ENCODE measurements around the gene KLHL5. TPM values are rescaled to one million over a fixed set of nuclear protein-coding genes. Genes with fewer than 3 reads are reported as not detected.

Gene KLHL5
- total RNA-seq, 1 donor from 2014 or later, result 40.4 TPM

GRCh38 chr4:39032218-39033085 lies 29.6 kb upstream of the KLHL5 start, which contains the start of gene TMEM156:
TSS of gene TMEM156 (minus strand) at chr4:39032409. CDS start at chr4:39032313, 96 bp downstream.
- H3K9me3 Mint-ChIP-seq, result no peaks in the 10 kb centered on the region
- peak within 1 kb of the TSS; percentile 89 for H3K27ac Mint-ChIP-seq
- H3K4me3 Mint-ChIP-seq, result peak within 1 kb of the TSS; percentile 88
- H3K27me3 Mint-ChIP-seq, result no peaks in the 10 kb centered on the region
- peaks cover 11% of the 10 kb centered on the region for H3K36me3 Mint-ChIP-seq (ENCODE audit: low read depth)
- peaks cover 37% of the 10 kb centered on the region for H3K4me1 Mint-ChIP-seq
- DNase-seq, result peak; percentile 81
- intact Hi-C loops (cut with micrococcal nuclease), result loop anchor here (1.0 to 10.0 kb wide), 11 partner anchors 12 to 1140 kb away; partner anchors contain the start of genes LIAS, RPL9, TBC1D1 and WDR19

- H3K4me3 Mint-ChIP-seq, result no peak overlapping the region
- peaks cover 31% of the 10 kb centered on the region for H3K4me1 Mint-ChIP-seq
- no peaks in the 10 kb centered on the region for H3K27me3 Mint-ChIP-seq
- no peaks in the 10 kb centered on the region for H3K9me3 Mint-ChIP-seq
- DNase-seq, result no peak
- H3K36me3 Mint-ChIP-seq (ENCODE audit: low read depth), result no peaks in the 10 kb centered on the region
- H3K27ac Mint-ChIP-seq, result no peak overlapping the region
- intact Hi-C loops (cut with micrococcal nuclease), result loop anchor here (10.0 kb wide), 1 partner anchor 901 kb away; no protein-coding TSS in a partner anchor
Observed at GRCh38 chr4:39036172-39036571, 25.9 kb upstream of the KLHL5 start.

- no peak for DNase-seq
- Mint-ChIP-seq H3K27ac (peak overlapping the region; percentile 20), H3K4me3 (no peak overlapping the region)
Observed at GRCh38 chr4:39037491-39037825, 24.6 kb upstream of the KLHL5 start.

GRCh38 chr4:39037941-39038340 lies 24.1 kb upstream of the KLHL5 start:
- Mint-ChIP-seq H3K9me3 (no peaks in the 10 kb centered on the region), H3K4me1 (peaks cover 29% of the 10 kb centered on the region), H3K27me3 (no peaks in the 10 kb centered on the region), H3K36me3 (ENCODE audit: low read depth) (no peaks in the 10 kb centered on the region), H3K4me3 (no peak overlapping the region), H3K27ac (no peak overlapping the region)
- DNase-seq, result no peak
- intact Hi-C loops (cut with micrococcal nuclease), result loop anchor here (10.0 kb wide), 1 partner anchor 903 kb away; no protein-coding TSS in a partner anchor

More at GRCh38 chr4:39037491-39037825, 24.6 kb upstream of the KLHL5 start:
- Mint-ChIP-seq H3K4me1 (peaks cover 31% of the 10 kb centered on the region), H3K36me3 (ENCODE audit: low read depth) (no peaks in the 10 kb centered on the region), H3K27me3 (no peaks in the 10 kb centered on the region), H3K9me3 (no peaks in the 10 kb centered on the region)
- intact Hi-C loops (cut with micrococcal nuclease), result loop anchor here (10.0 kb wide), 1 partner anchor 903 kb away; no protein-coding TSS in a partner anchor

GRCh38 chr4:39039108-39039507 lies 22.9 kb upstream of the KLHL5 start:
- peaks cover 39% of the 10 kb centered on the region for H3K4me1 Mint-ChIP-seq
- intact Hi-C loops (cut with micrococcal nuclease), result loop anchor here (10.0 kb wide), 1 partner anchor 904 kb away; no protein-coding TSS in a partner anchor
- H3K36me3 Mint-ChIP-seq (ENCODE audit: low read depth), result no peaks in the 10 kb centered on the region
- no peak overlapping the region for H3K4me3 Mint-ChIP-seq
- H3K27me3 Mint-ChIP-seq, result no peaks in the 10 kb centered on the region
- peak; percentile 45 for DNase-seq
- no peak overlapping the region for H3K27ac Mint-ChIP-seq
- H3K9me3 Mint-ChIP-seq, result no peaks in the 10 kb centered on the region

GRCh38 chr4:39042366-39042765 lies 19.7 kb upstream of the KLHL5 start:
- H3K4me1 Mint-ChIP-seq, result peaks cover 45% of the 10 kb centered on the region
- peak overlapping the region; percentile 21 for H3K27ac Mint-ChIP-seq
- H3K9me3 Mint-ChIP-seq, result no peaks in the 10 kb centered on the region
- peak; percentile 52 for DNase-seq
- no peak overlapping the region for H3K4me3 Mint-ChIP-seq
- intact Hi-C loops (cut with micrococcal nuclease), result no loop called here
- H3K36me3 Mint-ChIP-seq (ENCODE audit: low read depth), result peaks cover 5% of the 10 kb centered on the region
- H3K27me3 Mint-ChIP-seq, result no peaks in the 10 kb centered on the region

- H3K36me3 Mint-ChIP-seq (ENCODE audit: low read depth), result peaks cover 12% of the 10 kb centered on the region
- peaks cover 45% of the 10 kb centered on the region for H3K4me1 Mint-ChIP-seq
- no peak for DNase-seq
- H3K27me3 Mint-ChIP-seq, result no peaks in the 10 kb centered on the region
- H3K9me3 Mint-ChIP-seq, result no peaks in the 10 kb centered on the region
- H3K4me3 Mint-ChIP-seq, result peak overlapping the region; percentile 89
- peak overlapping the region; percentile 90 for H3K27ac Mint-ChIP-seq
- intact Hi-C loops (cut with micrococcal nuclease), result no loop called here
Observed at GRCh38 chr4:39043058-39043860, 18.8 kb upstream of the KLHL5 start.

GRCh38 chr4:39043861-39044363 lies 18.1 kb upstream of the KLHL5 start:
- intact Hi-C loops (cut with micrococcal nuclease), result loop anchor here (1.0 to 2.0 kb wide), 5 partner anchors 12 to 105 kb away; partner anchors contain the start of gene TMEM156
- peak; percentile 70 for DNase-seq

GRCh38 chr4:39044364-39044955 lies 17.6 kb upstream of the KLHL5 start:
- Mint-ChIP-seq H3K4me1 (peaks cover 50% of the 10 kb centered on the region), H3K27me3 (no peaks in the 10 kb centered on the region), H3K27ac (peak overlapping the region; percentile 90), H3K9me3 (no peaks in the 10 kb centered on the region), H3K4me3 (peak overlapping the region; percentile 89), H3K36me3 (ENCODE audit: low read depth) (peaks cover 18% of the 10 kb centered on the region)
- peak; percentile 99 for DNase-seq
- intact Hi-C loops (cut with micrococcal nuclease), result loop anchor here (1.0 to 2.0 kb wide), 5 partner anchors 12 to 106 kb away; partner anchors contain the start of gene TMEM156

More at GRCh38 chr4:39043861-39044363, 18.1 kb upstream of the KLHL5 start:
- Mint-ChIP-seq H3K4me1 (peaks cover 50% of the 10 kb centered on the region), H3K36me3 (ENCODE audit: low read depth) (peaks cover 17% of the 10 kb centered on the region), H3K9me3 (no peaks in the 10 kb centered on the region), H3K27ac (peak overlapping the region; percentile 90), H3K4me3 (peak overlapping the region; percentile 89), H3K27me3 (no peaks in the 10 kb centered on the region)

GRCh38 chr4:39044956-39045826 lies 16.8 kb upstream of the KLHL5 start:
- Mint-ChIP-seq H3K4me1 (peaks cover 52% of the 10 kb centered on the region), H3K4me3 (peak overlapping the region; percentile 89), H3K9me3 (no peaks in the 10 kb centered on the region), H3K36me3 (ENCODE audit: low read depth) (peaks cover 19% of the 10 kb centered on the region), H3K27ac (peak overlapping the region; percentile 89), H3K27me3 (no peaks in the 10 kb centered on the region)
- intact Hi-C loops (cut with micrococcal nuclease), result loop anchor here (1.0 to 5.0 kb wide), 7 partner anchors 13 to 307 kb away; partner anchors contain the start of gene TMEM156
- no peak for DNase-seq

- no peaks in the 10 kb centered on the region for H3K9me3 Mint-ChIP-seq
- H3K27me3 Mint-ChIP-seq, result no peaks in the 10 kb centered on the region
- H3K4me3 Mint-ChIP-seq, result peak overlapping the region; percentile 89
- H3K4me1 Mint-ChIP-seq, result peaks cover 56% of the 10 kb centered on the region
- peak; percentile 73 for DNase-seq
- peak overlapping the region; percentile 89 for H3K27ac Mint-ChIP-seq
- intact Hi-C loops (cut with micrococcal nuclease), result loop anchor here (2.0 to 5.0 kb wide), 5 partner anchors 36 to 306 kb away; no protein-coding TSS in a partner anchor
- H3K36me3 Mint-ChIP-seq (ENCODE audit: low read depth), result peaks cover 21% of the 10 kb centered on the region
Observed at GRCh38 chr4:39045827-39046221, 16.2 kb upstream of the KLHL5 start.

- Mint-ChIP-seq H3K4me1 (peaks cover 61% of the 10 kb centered on the region), H3K9me3 (no peaks in the 10 kb centered on the region), H3K36me3 (ENCODE audit: low read depth) (peaks cover 22% of the 10 kb centered on the region), H3K4me3 (peak overlapping the region; percentile 89), H3K27me3 (no peaks in the 10 kb centered on the region), H3K27ac (peak overlapping the region; percentile 89)
- peak; percentile 65 for DNase-seq
- intact Hi-C loops (cut with micrococcal nuclease), result loop anchor here (2.0 to 5.0 kb wide), 3 partner anchors 36 to 306 kb away; no protein-coding TSS in a partner anchor
Observed at GRCh38 chr4:39046249-39046648, 15.8 kb upstream of the KLHL5 start.

All from activated CD4-positive, alpha-beta T cell treated with anti-CD3 and anti-CD28 coated beads, Interleukin-2, amount 10 ng/mL, durations not matched to agents 24 days and 14 days (primary cell).